Epidermal melanocyte (primary cell): Measurements from ENCODE around the gene ADORA1.

Experiments used
- DNase-seq: peaks from one replicate; pipeline ENCODE4 v3.0.0; 2011; ENCODE audit warnings: low spot score; ENCODE audit not compliant: insufficient read length

Gene ADORA1

DNA sequence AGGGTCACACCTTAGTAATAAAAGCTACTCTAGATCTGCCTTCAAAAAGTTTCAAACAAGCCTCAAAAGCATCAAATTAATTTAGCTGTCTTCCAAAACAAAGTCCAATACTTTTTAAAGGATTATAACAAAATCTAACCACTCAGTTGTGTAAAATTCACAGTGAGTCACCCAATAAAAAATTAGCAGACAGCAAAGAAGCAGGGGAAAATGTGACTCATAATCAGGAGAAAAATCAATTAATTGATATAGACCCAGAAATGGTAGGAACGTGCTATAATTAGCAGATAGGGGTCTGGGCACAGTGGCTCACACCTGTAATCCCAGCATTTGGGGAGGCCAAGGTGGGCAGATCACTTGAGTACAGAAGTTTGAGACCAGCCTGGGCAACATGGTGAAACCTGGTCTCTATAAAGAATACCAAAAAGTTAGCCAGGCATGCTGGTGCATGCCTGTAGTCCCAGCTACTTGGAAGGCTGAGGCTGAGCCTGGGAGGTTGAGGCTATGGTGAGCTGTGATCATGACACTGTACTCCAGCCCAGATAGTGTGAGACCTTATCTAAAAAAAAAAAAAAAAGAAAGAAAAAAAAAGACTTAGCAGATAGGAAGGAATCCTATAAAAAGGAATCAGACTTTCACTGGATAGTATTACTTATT is 33.6 kb upstream of the ADORA1 start:
- DNase-seq = no peak

DNA sequence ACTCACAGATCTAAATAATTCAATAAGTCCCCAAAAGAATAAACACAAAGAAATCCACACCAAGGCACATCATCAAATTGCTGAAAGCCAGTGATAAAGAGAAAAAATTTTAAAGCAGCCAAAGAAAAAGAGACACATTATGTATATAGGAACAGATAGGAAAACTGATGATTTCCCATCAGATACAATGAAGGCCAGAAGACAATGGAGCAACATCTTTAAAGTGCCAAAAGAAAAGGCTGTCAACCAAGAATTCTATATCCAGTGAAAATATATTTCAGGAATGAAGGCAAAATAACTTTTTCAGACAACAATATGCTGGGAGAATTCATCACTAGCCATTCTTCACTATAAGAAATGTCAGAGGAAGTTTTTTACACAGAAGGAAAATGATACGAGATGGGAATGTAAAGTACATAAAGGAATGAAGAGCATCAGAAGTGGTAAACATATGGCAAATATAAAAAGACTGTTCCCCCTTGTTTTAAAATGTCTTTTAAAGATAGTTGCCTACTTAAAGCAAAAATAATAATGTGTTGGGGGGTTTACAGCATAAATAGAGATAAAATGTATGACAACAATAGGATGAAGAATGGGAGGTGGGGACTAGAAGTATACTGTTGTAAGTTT is 32.4 kb upstream of the ADORA1 start:
- no peak for DNase-seq

DNA sequence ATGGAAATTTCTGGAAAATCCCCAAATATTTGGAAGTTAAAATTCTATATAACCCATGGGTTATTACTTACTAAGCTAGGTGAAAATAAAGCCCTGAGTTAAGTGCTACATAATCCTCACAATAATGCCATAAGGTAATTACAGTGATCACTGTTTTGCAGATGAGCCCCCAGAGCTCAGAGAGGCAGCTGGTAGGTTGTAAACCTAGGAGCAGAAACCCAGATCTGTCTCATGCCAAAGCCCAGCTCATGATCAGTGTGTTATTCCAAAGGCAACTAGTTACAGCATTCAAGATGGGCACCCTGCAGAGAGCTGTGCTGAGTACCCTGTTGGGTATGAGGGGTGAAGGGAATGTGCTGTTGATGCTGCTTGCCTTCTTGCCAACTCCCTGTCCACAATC is 31.0 kb upstream of the ADORA1 start:
- no peak for DNase-seq

DNA sequence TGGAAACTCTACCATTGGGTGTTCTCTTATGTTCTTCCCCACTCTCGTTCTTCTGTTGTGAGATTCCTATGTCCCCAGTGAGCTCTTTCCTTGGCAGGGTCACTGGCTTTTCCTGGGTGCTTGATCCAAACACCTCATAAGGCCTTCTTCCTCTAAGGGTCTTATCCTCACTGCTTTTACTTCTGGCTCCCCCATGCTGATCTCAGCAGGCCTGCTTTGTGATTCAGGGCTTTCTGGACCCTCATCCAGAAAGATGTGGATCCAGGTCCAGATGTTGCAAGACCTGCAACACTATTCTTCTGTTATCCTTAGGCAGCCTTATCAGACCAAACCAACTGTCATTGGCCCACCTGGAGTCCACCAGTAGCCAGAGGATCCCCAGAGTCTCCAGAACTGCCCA is 30.5 kb upstream of the ADORA1 start:
- no peak for DNase-seq

DNA sequence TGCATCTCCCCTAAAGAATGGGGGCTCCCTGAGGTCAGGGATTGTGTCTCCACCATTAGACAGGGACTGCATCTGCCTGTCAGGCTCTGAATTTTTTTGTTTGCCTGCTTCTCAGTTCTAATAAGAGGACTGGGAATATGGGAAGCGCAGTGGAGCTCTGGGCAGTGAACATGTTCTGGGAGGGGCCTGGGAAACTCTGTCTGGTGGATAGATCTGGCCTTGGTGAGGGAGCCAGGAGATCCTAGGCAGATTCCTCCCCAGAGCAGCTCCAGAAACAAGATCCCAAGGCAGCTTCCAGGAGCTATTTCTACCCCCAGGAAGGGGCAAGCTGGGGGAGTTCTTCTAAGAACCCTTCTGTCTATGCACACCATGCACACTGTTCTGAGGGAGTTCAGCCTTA is 29.1 kb upstream of the ADORA1 start:
- no peak for DNase-seq

DNA sequence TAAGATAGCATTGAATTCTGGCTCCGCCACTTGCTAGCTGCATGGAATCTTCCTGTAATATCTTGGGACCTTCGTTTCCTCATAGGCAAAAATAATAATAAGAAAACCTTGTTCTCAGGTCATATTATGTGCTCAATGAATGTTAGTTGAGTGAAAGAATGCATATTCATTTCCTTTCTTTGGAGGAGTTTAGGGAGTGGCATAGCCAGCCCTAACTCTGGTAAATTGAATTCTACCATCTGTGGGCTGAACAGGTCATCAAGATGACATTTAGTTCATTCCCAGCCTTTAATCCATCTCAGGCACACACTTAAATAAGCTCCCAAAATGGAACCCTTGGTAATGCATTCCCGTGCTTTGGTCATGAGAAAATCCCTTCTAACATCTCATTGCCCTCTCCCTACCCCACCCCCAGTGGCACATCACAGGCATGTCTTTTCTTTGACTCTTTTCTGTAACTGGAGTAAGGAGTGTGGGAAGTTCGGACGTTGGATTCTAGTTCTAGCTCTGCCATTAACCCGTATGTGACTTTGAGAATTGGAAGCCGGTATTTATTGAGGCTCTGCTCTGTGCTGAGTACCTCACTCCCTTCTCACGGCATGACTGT is 28.5 kb upstream of the ADORA1 start:
- DNase-seq = no peak

DNA sequence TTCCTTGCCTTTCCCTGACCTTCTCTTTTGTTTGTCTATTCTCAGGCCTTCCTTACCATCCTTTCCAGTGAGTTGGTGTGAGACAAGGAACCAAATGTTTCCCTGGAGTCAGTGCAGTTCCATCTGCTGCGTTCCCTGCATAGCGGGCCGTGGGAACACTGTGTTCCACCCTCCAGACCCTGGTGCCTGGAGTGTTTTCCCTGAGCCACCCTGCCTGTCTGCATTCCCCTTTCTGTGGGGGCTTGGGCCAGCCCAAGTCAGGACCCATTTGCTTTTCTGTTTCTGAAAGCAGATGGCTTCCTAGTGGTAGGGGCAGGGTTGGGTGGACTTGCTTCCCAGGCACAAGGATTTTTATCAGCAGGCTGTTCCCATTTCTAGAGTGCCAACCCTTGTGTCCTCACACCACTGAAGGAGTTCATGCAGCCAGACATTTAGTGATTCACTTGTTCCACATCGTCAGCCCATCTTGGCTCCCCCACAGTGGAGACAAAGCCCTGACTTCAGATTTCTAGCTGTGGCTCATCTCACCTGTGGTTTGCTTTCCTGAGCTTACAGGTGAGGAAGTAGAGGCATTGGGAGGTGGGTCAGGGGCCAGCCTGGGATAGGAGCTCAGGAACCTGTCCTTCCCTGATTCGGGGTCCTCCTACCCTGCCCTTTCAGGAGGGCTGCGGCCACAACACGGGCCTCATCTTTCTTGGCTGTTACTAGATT is 27.6 kb upstream of the ADORA1 start:
- DNase-seq = no peak

DNA sequence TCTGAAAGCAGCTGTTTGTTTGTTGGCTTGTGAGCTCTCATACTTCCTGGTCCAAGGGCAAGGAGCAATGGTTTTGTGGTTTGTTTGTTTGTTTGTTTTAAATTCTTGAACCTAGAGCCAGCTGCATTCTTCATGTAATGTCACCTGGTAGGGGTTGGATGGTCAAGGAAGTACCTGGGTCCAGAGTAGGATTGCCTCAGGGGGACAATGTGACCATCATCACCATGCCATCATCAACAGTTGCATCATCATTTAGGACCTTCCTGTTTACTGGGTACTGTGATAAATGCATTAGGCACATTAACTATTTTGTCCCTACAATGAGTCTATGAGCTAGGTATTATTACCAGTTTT is 27.0 kb upstream of the ADORA1 start:
- DNase-seq = no peak

DNA sequence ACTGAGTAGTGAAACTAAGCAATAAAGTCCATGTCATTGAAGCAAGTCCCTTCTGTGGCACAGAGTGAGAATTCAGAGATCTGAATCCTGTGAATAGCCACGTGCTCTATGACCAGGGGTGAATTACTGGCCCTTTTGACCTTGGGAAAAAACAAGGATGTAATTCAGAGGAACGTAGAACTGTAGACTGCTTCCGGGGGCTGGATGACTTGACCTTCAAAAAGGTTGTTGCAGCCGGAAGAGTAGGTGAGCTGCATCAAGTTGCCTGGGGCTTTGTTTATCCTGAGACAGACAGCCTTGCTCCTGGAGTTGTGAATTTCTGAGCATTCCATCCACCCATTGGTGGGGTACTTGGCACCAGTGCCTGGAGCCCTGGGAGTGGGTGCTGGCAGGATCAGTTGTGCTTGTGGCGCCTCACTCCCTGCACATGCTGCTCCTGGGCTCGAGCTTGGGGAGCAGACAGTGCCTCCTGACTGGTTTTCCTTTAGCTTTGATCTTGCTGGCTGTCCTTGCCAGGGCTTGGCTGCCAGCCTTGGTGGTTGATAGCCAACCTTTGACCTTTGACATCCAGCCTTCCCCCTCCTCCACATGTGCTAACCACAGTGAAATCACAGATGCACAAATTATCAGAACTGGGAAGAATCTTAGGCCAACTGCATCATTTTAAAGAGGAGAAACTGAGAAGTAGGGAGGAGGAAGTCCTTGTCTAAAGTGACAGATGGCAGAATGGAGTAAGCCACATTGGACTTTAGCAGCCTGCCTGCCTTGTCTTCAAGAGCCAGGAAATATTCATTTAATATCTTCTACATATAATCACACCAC is 25.5 kb upstream of the ADORA1 start:
- no peak for DNase-seq

DNA sequence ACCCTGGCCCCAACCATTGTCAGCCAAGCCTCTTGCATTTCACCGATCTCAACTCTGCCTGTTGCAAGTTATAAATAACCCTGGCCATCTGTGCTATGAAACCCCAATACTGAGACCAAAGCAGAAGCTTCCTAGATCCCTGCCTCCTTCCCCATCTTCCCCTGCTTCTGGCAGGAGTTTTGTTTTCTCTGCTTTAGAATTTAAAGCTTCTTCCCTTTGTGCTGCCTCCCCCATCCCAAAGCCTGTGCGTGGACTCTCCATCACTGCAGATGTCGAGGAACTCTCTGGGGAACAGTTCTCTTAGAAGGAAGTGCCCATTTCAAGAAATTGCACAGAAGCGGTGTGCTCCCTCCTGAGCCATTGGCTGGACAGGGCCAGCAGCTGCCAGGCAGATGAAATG is 24.3 kb upstream of the ADORA1 start:
- DNase-seq = no peak

DNA sequence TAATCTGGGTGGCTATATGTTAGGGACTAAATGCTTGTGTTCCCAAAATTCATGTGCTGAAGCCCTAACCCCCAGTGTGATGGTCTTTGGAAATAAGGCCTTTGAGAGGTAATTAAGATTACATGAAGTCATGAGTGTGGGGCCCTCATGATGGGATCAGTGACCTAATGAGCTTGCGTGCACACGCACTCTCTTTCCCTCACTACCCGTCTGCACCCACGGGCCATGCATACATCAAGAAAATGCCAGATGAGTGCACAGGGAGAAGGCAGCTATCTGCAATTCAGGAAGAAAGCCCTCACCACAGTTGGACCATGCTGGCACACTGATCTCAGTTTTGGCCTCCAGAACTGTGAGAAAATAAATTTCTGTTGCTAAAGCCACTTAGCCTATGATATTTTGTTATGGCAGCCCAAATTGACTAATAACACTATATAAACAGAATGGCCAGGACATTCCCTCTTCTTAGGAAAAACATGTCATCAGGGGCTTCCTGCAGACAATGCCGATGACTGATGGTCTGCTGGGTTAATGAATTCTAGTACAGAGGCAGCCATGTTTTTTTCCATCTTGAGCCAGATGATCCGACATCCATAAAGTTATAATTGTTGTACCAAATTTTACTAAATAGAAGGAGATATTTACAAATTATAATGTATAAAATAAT is 23.6 kb upstream of the ADORA1 start:
- DNase-seq = no peak

DNA sequence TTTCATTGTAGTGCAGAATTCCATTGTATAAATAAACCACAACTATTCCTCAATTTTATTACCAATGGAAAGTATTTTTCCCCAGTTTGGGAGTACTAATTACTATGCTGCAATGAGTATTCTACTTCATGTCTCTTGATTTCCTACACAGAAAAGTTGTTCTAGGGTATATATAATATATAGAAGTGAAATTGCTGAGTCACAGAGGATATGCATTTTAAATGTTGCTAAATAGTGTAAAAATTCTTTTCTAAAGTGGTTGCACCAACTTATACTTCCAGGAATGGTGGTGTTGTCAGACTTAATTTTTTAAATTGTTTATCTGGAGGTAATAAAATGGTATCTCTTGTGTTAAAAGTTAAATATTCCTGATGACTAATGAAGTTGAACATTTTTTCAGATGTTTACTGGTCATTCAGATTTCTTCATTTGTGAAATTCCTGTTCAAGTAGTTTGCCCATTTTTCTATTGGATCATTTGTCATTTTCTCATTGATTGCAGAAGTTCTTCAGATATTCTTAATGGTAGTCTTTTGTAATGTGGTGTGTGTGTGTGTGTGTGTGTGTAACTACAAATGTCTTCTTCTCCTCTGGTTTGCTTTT is 22.6 kb upstream of the ADORA1 start:
- DNase-seq = no peak

DNA sequence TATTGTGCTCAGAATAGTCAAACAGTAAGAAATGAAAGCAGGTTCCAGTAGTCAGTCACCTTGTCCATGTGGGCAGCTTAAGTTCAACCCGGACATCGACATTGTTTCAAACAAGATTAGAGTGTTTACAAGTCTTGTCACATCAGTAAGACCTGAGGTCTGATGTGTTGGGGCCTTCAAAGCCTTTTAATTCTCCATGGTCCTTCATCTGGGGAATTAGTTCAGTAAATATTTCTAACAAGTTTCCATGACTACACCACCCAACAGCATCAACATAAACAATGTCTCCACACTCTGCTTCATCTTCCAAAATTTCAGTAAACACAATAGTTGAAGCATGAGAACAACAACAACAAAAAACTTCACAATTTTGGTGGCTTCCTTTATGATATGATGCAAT is 15.1 kb upstream of the ADORA1 start:
- no peak for DNase-seq

DNA sequence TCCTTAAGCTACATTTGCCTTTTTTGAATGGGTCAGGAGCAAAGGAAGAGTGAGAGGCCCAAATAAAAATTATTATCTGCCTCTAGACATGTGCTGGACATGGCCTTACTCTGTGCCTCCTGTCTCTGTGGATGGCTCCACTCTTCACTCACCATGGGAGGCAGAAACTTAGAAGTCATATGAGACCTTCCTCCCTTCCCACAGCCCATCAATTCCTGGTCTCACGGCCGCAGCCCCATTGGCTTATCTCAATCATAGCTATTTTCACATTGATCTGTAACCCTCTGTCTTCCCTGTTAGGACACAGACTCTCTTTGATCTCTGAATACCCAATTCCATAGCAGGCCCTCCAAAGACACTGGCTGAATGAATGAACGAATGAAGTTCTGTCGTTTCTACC is 14.2 kb upstream of the ADORA1 start:
- no peak for DNase-seq

DNA sequence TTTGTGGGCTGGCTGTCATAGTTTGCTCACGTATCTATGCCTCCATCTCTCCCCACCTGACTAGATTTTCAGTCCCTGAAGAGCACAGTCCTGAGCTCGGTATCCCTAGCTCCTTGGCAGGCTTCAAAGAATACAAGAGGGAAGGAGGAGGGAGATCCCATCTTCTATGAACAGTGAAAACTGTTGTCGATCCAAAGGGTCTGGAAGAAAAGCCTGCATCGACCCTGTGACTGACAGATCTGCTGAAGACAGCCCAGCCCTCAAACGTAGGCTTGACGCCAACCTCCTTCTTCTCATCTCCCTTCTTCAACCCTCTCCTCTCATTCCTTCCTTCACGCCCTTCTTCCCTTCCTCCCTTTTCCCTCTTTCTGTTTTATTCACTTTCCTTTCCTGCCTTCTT is 13.3 kb upstream of the ADORA1 start:
- no peak for DNase-seq

DNA sequence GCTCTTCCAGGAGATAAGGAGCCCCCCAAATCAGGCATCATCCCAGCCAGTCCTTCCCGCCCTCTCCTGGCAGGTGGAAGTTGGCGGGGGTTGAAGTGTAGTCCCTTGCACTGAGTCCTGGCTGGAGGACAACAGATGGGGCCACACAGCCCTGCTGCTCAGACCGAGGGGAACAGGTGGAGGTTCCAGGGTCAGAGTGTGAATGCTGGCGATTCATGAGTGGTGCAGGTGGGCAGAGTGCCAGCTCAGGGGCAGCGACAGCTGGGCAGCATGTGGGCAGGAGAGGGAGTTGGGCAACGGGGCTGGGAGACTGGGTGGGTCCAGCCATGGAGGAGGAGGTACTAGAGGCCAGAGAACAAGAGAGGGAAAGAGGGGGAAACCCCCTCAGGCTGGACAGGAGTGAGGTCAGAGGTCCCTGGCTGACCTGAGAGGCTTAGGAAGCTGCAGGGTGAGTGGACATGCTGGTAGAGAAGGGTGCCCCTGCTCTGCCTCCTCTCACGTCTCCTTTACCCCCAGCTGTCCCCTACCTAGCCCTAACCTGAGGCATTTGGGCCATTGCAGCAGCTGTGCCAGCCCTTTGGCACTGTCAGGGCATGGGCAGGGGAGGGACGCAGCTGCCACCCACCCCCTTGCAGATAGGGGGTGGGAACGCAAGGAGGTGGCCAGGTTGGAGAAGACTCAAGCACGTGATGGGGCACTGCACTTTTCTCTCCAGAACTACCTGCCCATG is 11.3 kb upstream of the ADORA1 start:
- no peak for DNase-seq

DNA sequence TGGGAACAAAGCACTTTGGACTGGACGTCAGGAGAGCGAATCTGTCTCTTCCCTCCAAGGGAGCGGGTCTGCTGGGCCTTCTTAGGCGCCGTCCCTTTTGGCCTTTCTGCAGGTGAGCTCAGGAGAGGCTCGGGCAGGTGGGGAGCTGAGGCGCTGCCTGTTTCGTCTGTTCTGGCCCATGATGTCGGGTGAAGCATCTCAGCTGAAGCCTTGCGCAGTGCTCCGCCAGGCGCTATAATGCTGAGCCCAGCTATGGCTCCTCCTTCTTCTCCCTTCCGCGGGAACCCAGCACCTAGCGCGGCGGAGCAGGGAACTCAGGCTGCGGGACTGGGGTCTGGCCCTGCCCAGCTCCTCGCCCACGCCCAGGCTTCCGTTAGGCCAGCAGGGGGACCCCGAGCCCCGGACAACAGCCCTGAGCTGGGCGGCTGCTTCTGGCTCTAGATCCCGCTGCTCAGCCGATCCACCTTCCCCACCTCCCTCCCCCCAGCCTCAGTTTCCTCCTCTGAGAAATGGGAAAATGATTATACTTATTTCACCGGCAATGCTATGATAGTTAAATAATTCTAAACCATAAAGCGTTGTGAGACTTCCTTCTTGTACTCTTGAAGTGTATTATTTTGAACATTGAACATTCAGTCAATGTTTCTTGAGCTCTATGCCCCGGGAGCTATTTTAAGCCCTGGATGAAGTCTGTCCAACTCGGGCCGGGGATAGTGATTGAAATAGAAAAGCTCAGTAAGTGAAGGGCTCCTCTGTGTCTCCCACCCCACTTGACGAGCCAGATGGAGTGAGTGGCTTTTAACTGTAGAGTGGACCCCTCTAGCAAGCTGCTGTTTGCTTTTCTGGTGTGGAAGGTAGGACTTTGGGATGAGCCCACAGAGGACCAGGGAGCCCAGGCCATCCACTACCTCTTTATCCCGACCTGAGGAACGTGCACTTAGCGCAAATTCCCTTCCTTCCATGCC is 9.6 kb upstream of the ADORA1 start:
- peak; percentile 76 for DNase-seq

DNA sequence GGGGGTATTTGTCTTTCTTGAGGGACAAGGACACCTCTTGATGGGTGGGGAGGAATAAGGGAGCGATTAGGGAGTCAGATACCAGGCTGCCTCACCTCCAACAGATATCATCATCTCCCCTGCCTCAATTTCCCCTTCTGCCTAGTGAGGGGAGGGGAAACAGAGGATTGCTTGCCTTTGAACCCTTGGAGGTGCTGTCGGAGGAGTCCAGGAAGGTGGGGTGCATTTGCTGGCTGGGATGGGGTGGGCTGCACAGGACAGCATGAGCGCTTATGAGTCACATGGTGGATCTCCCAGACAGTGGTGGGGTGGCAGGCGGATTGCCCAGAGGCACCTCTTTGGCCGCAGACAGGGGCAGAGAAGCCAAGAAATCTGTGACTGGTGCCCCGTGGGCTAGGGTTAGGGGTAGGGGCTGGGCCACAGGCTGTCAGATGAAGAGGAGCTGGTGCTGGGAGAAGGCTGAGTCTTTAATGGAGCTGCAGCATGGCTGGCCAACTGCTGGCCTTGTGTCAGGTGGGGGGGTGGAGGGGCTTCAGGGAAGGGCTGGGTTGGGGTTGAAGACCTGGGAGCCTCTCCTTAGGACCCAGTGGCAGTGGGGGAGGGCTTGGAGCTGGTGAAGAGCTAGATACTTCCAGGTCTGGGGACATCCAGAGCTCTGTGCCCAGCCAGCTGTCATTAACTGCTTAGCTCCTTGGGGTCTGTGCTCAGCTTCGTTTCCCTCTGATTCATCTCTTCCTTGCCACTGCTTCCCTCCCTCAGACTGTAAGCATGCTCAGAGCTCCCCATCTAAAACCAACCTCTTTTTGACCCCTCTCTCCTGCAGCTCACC is 7.0 kb upstream of the ADORA1 start:
- DNase-seq = no peak
